ENCODE measurements around the gene PPP5C.

GRCh38 chr19:46404753-46405468, 58.0 kb downstream of the PPP5C start:
- TF ChIP-seq, protein P1, sequence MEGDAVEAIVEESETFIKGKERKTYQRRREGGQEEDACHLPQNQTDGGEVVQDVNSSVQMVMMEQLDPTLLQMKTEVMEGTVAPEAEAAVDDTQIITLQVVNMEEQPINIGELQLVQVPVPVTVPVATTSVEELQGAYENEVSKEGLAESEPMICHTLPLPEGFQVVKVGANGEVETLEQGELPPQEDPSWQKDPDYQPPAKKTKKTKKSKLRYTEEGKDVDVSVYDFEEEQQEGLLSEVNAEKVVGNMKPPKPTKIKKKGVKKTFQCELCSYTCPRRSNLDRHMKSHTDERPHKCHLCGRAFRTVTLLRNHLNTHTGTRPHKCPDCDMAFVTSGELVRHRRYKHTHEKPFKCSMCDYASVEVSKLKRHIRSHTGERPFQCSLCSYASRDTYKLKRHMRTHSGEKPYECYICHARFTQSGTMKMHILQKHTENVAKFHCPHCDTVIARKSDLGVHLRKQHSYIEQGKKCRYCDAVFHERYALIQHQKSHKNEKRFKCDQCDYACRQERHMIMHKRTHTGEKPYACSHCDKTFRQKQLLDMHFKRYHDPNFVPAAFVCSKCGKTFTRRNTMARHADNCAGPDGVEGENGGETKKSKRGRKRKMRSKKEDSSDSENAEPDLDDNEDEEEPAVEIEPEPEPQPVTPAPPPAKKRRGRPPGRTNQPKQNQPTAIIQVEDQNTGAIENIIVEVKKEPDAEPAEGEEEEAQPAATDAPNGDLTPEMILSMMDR (conservative IDR thresholded peaks at IDR 0.05; ENCODE audit: low read depth, low read length): no peak
- TF ChIP-seq EZH2 (IDR thresholded peaks at IDR 0.05; ENCODE audit: low read length, unreplicated experiment): no peak
- TF ChIP-seq EZH2phosphoT487 (IDR thresholded peaks at IDR 0.05; ENCODE audit: borderline replicate concordance, low read length): no peak

All from PC-3 (cell line).